GM03348 (cell line): ENCODE data around the gene NTRK3.

Experiments used
- DNase-seq: peaks from one replicate; pipeline ENCODE4 v3.0.0; 2012; ENCODE audit warnings: low spot score

The NTRK3 gene

GRCh38 chr15:87940768-87941167 lies 315.8 kb downstream of the NTRK3 start:
- DNase-seq: no peak

- DNase-seq: no peak
Observed at GRCh38 chr15:87939848-87940457, 316.6 kb downstream of the NTRK3 start.

- no peak for DNase-seq
Observed at GRCh38 chr15:87938031-87938430, 318.5 kb downstream of the NTRK3 start.

GRCh38 chr15:87935583-87935982 lies 321.0 kb downstream of the NTRK3 start:
- no peak for DNase-seq

GRCh38 chr15:87931584-87931983 lies 325.0 kb downstream of the NTRK3 start:
- DNase-seq: no peak

- no peak for DNase-seq
Observed at GRCh38 chr15:87930457-87930856, 326.1 kb downstream of the NTRK3 start.

- no peak for DNase-seq
Observed at GRCh38 chr15:87929841-87930240, 326.7 kb downstream of the NTRK3 start.

GRCh38 chr15:87924433-87924832 lies 332.1 kb downstream of the NTRK3 start:
- DNase-seq: no peak

DNA sequence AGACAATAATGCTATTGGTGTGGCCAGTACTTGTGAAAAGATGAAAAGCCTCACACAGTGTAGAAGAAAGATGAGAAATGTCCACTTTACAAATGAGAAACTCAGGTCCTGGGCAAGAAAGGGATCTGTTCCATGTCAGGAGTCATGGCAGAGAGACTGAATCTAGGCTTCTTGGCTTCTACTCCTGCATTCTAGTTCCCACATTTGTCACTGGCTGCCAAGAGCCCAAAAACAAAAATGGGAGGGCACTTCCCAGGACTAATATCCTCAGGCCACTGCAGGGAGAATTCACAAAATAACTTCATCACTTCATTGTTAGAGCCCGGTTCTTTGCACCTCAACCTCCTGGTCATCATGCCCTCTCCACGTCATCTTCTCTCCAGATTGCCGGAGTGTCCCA lies 337.5 kb downstream of the NTRK3 start:
- no peak for DNase-seq

DNA sequence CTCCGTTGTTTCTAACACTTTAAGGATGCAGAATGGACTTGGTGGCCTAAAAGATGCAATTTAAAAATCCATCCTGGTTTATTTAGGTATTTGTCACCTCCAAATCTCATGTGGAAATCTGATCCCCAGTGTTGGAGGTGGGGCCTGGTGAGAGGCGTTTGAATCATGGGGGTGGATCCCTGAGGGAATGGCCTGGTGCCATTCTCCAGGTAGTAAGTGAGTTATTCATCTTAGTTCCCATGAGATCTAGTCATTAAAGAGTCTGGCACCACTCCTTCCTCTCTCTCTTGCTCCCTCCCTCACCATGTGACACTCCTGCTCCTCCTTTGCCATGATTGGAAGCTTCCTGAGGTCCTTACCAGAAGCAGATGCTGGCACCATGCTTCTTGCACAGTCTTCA lies 339.1 kb downstream of the NTRK3 start:
- no peak for DNase-seq

DNA sequence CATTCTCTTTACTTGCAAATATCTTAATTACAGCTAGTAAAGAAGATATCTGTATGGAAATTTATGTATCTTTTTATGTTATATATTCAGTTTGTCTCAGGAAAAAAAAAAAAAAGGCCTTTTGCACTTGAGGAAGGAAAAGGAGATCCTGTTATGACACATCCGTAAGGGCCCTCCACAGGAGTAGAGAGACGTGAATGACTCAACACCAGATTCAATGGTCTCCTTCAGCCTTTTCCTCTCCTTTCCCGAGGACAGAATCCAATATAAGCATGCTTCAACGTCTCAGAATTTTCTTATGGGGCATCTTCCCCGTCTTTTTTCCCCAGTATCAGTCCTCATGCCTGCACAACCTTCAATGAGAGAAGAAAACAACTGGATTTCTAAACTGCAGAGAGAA lies 340.3 kb downstream of the NTRK3 start:
- no peak for DNase-seq

- DNase-seq: no peak
Observed at GRCh38 chr15:87910301-87910700, 346.2 kb downstream of the NTRK3 start.

DNA sequence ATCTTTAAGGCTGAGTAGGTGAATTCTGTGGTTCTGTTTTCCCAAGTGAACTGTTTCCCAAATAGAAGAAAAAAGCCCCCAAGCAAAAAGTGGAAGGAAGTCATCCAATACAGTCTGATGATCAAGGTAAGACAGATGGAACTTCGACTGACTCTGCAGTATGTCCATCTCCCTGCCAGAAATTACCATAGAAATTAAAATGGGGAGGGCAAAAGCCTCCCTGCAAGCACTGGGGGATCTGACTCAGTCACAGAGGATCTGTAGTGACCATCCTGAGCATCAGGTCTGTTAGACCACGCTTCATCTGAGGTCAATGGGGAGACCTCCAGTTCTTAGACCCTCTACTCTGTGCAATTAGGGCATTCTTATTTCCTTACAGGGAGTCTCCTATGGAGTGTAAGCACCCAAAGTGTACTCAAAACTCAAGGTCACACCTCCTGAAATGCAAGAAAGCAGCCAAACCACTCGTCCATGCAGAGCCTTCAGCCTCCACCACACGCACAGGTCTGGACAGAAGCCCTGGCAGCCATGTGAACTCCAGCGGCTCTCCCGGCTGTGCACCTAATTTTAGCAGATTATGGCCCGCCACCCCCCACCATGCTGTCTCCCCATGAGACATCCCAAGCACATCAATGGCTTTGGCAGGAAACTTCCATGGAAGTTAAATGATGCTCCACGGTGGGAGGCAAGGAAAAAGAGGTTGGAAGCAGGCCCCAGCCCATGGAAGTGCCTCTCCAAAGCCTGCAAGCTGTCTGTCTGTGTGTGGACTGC lies 348.7 kb downstream of the NTRK3 start:
- no peak for DNase-seq

DNA sequence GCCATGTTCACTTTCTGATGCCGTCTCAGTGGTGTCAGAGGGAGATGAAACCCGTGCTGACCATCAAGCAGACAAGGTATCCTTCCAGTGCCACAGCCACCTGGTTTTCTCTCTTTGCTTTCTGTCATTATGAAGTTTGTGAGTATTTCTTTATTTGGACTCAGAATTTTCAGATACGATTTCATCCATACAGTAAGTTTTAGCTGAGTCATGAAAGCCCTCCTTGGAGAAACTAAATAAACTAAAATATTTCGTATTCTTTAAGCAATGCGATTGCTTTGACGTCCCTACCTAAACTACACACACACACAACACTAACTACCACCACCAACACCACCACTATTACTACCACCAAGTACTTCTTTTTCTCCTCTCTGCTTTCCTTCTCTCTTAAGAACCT lies 350.1 kb downstream of the NTRK3 start:
- no peak for DNase-seq

DNA sequence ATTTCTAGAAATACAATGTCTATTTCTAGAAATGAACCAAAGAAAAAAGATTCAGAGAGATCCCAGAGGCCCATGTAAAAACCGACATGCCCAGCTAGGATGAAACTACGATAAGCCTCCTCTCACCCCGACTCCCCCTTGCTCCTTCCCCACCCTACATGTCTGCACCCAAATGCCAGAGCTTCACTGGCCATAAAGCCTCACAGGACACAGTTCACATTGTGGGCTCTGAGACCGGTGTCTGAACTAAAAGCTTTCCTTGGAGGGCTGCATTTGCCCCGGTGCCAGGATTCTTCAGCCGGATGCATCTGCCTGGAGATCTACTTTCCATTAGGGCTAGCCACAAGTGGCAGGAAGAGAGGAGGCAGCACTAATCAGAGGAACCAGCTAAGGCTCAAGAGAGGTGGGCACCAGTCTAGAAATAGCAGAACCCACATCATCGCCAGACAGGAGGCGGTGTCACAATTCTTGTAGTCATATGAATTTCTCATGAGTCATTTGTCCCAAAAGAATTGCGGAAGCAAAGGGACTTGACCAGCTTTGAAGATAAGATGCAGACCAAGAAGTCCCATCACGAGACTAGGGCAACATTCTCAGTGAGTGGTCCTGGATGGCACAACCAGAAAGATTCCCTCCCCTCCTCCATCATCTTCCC lies 353.6 kb downstream of the NTRK3 start:
- no peak for DNase-seq

GRCh38 chr15:87901926-87902690 lies 354.4 kb downstream of the NTRK3 start:
- no peak for DNase-seq

- no peak for DNase-seq
Observed at GRCh38 chr15:87901008-87901407, 355.5 kb downstream of the NTRK3 start.

DNA sequence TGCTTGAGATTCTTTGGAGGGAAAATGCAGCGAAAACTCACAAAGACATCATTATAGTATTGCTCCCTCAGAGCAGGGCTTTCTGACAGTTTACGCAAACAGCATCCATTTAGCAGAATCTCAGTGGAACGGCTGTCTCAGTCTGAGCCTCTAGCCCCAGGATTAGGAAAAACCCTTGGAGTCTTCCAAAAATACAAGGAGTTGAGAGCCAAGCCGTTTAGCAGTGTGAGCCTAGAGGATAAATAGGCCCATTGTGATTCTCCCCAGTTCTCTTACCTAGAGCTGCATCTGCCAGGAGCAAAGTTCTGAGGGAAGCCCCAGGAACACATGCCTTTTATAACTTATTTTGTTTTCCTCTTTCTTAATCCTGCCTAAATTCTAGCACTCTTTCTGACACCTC lies 359.6 kb downstream of the NTRK3 start:
- no peak for DNase-seq

GRCh38 chr15:87887177-87887576 lies 369.4 kb downstream of the NTRK3 start:
- DNase-seq: no peak

GRCh38 chr15:87881026-87881425 lies 375.5 kb downstream of the NTRK3 start:
- DNase-seq: no peak

DNA sequence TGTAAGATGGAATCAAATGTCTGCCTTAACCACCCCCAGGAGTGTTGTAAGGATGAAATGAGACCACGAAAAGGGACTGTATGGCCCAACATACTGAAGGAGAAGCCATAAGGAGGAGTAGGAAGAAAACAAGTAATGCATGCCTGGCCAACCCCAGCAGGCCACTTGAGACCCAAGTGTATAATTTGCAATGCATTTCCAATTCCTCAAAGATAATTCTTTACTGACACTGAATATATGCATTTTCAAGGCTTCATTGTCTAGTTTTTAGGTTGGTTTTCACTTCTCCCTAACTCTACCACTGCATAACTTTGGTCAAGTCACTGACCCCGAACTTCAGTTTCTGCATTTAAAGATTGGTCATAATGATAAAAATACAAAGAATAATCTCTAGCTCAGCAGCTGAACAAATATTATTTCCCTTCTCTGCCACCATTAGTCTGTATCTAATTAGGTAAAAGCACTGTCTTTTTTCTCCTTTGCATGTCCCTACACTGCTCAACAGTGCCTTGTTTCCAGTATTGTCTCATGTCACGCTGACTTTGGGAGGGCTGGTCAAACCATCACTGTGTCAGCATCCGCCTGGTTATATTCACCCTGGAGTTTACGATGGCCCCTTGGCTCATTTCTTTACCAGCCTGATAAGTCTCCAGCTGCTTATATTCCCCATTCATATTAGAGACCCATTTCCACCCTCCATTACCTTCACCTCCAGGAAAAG lies 378.6 kb downstream of the NTRK3 start:
- DNase-seq: no peak
